ENCODE data around the gene CDH4.

Gene CDH4

GRCh38 chr20:61664556-61665320 is 412.7 kb downstream of the CDH4 start:
- TF ChIP-seq, protein P1, sequence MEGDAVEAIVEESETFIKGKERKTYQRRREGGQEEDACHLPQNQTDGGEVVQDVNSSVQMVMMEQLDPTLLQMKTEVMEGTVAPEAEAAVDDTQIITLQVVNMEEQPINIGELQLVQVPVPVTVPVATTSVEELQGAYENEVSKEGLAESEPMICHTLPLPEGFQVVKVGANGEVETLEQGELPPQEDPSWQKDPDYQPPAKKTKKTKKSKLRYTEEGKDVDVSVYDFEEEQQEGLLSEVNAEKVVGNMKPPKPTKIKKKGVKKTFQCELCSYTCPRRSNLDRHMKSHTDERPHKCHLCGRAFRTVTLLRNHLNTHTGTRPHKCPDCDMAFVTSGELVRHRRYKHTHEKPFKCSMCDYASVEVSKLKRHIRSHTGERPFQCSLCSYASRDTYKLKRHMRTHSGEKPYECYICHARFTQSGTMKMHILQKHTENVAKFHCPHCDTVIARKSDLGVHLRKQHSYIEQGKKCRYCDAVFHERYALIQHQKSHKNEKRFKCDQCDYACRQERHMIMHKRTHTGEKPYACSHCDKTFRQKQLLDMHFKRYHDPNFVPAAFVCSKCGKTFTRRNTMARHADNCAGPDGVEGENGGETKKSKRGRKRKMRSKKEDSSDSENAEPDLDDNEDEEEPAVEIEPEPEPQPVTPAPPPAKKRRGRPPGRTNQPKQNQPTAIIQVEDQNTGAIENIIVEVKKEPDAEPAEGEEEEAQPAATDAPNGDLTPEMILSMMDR (IDR thresholded peaks at IDR 0.05; ENCODE audit: extremely low read depth, missing control alignments), result no peak
- DNase-seq (ENCODE audit: low spot score), result no peak

DNA sequence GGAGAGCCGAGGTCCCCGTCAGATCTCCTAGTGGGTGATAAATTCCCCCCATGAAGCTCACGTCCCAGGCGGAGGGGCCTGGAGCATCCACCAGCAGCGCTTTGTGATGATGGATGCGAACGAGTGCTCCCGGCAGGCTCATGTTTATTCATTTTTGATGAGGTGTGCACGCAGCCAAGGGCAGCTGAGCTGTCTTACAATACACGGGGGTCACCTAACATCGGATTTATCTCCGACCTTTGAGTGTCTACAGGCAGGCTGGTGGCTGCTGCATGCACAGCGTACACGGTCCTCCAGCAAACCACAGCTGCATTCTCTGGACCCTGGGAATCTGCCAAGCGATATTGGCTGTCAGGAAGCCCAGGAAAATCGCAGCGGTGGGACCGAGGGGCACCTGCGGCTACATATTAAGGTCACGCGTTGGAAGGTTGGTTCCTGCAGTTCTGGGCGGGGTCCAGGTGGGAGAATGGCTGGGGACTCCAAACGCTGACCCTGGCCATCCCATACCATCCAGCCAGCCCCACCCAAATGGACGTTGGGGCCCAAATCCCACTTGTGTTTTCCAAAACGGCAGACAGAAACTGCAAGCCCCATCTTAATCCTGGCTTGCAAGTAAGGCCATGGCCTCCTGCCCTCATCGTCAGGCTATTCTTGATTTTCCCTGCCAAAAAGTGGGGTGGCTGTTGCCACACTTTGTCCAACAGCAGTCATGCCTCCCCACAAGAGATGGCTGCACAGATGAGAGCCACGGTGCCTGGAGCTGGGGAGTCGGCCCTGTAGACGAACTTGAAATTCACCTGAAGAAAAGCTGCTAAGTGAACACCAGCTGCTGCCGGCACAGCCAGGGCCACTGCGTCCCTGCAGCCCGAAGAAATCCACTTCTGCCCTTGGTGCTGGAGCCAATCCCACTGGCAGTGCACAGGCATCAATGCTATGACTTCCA is 413.7 kb downstream of the CDH4 start:
- TF ChIP-seq, protein P1 (IDR thresholded peaks at IDR 0.05; ENCODE audit: extremely low read depth, missing control alignments), result no peak

DNA sequence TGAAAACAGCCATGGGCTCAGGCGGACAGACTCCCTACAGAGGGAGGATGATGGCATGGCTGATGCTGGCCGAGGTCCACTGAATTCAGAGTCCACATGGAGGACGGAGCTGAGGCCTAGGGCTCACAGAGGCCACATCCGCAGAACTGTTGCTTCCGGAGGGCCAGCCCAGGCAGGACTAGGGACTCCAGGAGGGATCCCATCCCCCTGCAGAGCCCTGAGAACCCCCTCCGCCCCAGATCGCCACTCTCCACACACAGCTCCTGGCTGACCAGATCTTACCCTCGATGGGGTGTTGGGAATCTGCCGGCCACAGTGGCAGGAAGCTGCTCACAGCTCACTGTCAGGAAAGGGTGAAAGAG is 414.4 kb downstream of the CDH4 start:
- TF ChIP-seq, protein P1 (IDR thresholded peaks at IDR 0.05; ENCODE audit: extremely low read depth, missing control alignments), result no peak
- DNase-seq (ENCODE audit: low spot score), result no peak

More for the DNA sequence above, 413.7 kb downstream of the CDH4 start:
- DNase-seq (ENCODE audit: low spot score), result no peak

DNA sequence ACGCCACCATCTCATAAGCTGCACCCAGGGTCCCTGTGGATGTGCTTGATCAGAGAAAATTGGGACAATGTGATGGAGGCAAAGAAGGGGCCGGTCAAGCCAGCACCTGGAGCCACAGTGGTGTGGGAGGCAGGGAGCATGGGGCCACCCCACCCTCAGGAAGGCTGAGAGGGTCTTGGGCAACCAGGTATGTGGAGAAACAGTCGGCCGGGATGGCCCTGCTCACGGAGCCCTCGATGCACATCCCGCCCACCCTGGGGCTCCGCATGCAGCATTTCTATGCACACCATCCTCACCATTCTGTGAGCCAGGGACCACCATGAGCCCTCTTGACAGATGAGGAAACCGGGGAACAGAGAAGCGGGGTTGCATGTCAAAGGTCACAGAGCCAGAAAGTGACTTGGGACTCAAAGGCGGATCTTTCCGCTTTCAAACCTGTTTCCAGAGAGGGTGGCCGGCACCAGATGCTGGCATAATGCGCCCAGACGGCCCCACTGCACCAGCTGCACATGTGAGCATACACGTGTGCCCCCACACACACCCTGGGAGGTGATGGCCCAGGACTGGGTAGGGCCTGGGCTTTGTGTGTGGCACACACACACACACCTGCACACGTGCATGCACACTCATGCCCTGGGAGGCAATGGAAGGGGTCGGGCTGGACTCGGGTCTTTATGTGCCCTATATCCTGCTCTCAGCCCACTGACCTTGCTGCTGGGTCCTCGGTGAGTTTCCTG is 415.2 kb downstream of the CDH4 start:
- no peak for DNase-seq (ENCODE audit: low spot score)
- TF ChIP-seq, protein P1 (IDR thresholded peaks at IDR 0.05; ENCODE audit: extremely low read depth, missing control alignments), result no peak

GRCh38 chr20:61668065-61668650 is 416.1 kb downstream of the CDH4 start:
- DNase-seq (ENCODE audit: low spot score), result no peak
- TF ChIP-seq, protein P1 (IDR thresholded peaks at IDR 0.05; ENCODE audit: extremely low read depth, missing control alignments), result no peak

DNA sequence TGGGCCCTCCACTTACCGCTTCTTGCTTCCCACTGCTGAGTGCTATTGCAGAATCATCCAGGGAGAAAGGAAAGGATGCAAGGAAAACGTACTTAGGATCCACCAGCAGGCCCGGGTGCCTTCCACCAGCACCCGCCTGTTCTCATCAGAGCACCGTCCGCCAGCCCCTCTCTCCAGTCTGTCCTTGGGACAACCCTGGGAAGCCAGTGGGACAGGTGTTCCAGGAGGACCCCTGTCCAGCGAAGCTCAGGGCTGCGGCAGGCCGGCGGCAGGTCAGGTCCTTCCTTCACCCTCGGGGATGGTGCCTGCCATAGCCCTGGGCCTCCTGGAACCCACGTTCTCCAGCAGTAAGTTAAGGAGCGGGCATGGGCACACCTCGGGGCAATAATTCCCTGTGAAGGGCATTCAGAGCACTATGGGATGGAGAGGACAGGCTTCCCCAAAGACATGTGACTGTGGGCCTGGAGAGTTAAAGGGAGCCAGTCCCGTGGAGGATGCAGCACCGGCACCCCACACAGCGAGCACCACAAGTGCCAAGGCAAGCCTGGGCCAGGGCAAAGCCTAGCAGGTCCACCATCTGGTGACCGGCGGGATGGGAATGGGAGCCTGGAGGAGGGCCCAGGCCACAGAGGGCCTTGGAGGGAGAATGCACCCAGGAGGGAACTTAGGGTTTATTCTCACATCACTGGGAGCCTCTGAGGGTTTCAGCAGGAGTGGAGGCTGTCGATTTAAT is 416.9 kb downstream of the CDH4 start:
- TF ChIP-seq, protein P1 (IDR thresholded peaks at IDR 0.05; ENCODE audit: extremely low read depth, missing control alignments), result no peak
- DNase-seq (ENCODE audit: low spot score), result no peak

All from GM20000 (cell line).